ENCODE data around the gene TRMT61A. TPM values are rescaled to one million over a fixed set of nuclear protein-coding genes. Genes with fewer than 3 reads are reported as not detected.

TRMT61A gene
- total and polyA plus RNA-seq, 10 of the 15 experiments (the other 5 are each of a cell fraction or from before 2014, with no cell fraction given) = 0.11 to 21.9 (median 11.4) TPM

DNA sequence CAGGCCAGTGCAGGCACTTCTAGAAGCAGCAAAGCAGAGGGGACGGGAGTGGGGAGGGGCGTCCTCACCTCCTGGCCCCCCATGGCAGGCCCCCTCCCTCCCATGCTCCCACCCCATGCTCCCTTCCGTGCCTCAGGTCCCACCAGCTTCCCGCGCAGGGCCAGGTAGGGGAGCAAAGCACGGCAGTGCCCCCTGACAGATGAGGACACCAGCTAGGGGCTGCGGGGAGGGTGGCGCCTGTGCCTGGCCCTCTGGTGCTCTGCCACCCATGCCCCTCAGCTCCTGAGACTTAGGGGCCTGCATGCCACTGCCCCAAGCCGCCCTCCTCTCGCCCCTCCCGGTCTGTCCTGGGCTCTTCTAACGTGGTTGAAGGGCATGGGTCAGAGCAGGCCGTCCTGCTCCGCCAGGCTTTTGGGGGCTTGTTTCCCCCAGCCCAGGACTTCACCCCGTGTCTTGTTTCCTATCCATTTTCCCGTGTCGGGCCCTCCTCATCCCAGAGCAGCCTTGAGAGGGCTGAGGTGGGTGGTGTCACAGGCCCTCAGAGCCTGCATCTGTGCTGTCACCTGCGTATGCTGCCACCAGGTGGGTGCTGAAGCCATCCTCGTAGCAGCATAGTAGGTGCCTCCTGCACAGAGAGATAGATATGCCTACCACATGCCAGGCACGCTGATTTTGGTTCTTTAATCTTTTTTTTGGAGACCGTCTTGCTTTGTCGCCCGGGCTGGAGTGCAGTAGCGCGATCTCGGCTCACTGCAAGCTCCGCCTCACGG lies 10.2 kb downstream of the TRMT61A start:
- Histone ChIP-seq H3K79me2 (ENCODE audit: control insufficient read depth, insufficient read depth, low read length) (no peaks in the 10 kb centered on the region), H2AFZ (ENCODE audit: control insufficient read depth, low read depth, low read length) (no peak overlapping the region), H3K9ac (ENCODE audit: control insufficient read depth, insufficient read depth, low read length) (no peak overlapping the region), H3K27me3 (replicated peaks in 1 of 2; ENCODE audit: control insufficient read depth in 2 of 2, insufficient read depth in 2 of 2, low read length in 1 of 2) (no peaks in the 10 kb centered on the region), H3K4me1 (ENCODE audit: control insufficient read depth, insufficient read depth, low read length) (no peaks in the 10 kb centered on the region), H4K20me1 (ENCODE audit: control insufficient read depth, insufficient read depth) (no peaks in the 10 kb centered on the region), H3K4me3 (no peak overlapping the region), H3K36me3 (ENCODE audit: control insufficient read depth in 2 of 2, insufficient read depth in 2 of 2, low read length in 1 of 2) (peaks cover 0 to under 1% of the 10 kb centered on the region in 2 experiments; a peak in 2 of 4 replicates), H3K4me2 (ENCODE audit: control insufficient read depth, insufficient read depth) (no peak overlapping the region), H3K27ac (ENCODE audit: control insufficient read depth, insufficient read depth) (no peak overlapping the region), H3K9me3 (replicated peaks; ENCODE audit: control insufficient read depth, insufficient read depth, low read length) (no peaks in the 10 kb centered on the region)
- ChIA-PET POLR2A (no interaction called here), SMC1A (ENCODE audit: uncharacterized antibody, unreplicated experiment) (no interaction called here), RAD21 (ENCODE audit: unreplicated experiment) (no interaction called here), CTCF (interaction anchor here (1.6 kb wide), 1 partner anchor 20 kb away, joined by 4 read pairs; no protein-coding TSS in a partner anchor)
- ATAC-seq = peak; percentile 35
- intact Hi-C loops (cut with micrococcal nuclease; ENCODE audit: unreplicated experiment) = no loop called here
- BruUV-seq (replicated peaks) = no TSS peak
- TF ChIP-seq TCF7 (IDR thresholded peaks at IDR 0.05; ENCODE audit: borderline replicate concordance) (no peak), CTCF (IDR thresholded peaks at IDR 0.05 in 2 of 3, conservative IDR thresholded peaks at IDR 0.05 in 1 of 3; ENCODE audit: control insufficient read depth in 2 of 3, extremely low read depth in 1 of 3, insufficient read depth in 1 of 3, low read depth in 3 of 3, low read length in 3 of 3) (peak in 1 of 3 experiments; percentile 27; a peak in 1 of 6 replicates), MAX (IDR thresholded peaks at IDR 0.05; ENCODE audit: low read depth, low read length) (no peak), EZH2 (IDR thresholded peaks at IDR 0.05; ENCODE audit: borderline replicate concordance, control insufficient read depth, low read depth, low read length) (no peak), POLR2A (IDR thresholded peaks at IDR 0.05; ENCODE audit: low read depth, low read length) (peak; percentile 52), GATAD2B (conservative IDR thresholded peaks at IDR 0.05; ENCODE audit: low read depth) (no peak), MEF2B (IDR thresholded peaks at IDR 0.05; ENCODE audit: partially characterized antibody, poor library complexity, severe bottlenecking) (no peak)
- FAIRE-seq = no peak
- 52% methylated on average over 27 of the region's 28 CpGs for WGBS (ENCODE audit: insufficient coverage, insufficient replicate concordance, low lambda C conversion rate, missing lambda C conversion rate)
- in situ Hi-C loops (cut with MboI) = no loop called here
- no peak for DNase-seq (ENCODE audit: low read depth, low spot score)
